GM12874 (cell line): ENCODE measurements around the gene ARFGEF2.

Source experiments
- TF ChIP-seq, protein P1 (sequence below): IDR thresholded peaks from 2 replicates; pipeline ENCODE4 v1.5.1; 2011; ENCODE audit warnings: low read depth, mild to moderate bottlenecking, control low read depth, low read length, moderate library complexity; ENCODE audit not compliant: insufficient read depth

Gene ARFGEF2

DNA sequence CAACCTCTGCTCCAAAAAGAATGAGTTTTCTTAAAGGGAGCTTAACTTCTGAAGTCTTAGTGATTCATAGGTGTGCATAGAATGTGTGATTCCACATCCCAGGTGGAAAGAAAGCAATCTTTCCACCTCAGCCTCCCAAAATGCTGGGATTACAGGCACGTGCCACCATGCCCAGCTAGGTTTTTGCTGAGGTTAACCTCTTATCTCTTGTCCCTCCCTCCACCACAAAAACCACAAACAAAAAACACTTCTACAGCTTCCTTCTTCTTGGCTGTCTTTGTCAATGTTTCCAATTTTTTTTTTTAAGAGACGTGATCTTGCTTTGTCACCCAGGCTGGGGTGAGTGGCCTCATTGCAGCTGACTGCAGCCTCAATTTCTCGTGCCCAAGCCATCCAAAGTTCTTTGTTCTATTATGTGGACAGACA lies 116.5 kb downstream of the ARFGEF2 start:
- TF ChIP-seq, protein P1, sequence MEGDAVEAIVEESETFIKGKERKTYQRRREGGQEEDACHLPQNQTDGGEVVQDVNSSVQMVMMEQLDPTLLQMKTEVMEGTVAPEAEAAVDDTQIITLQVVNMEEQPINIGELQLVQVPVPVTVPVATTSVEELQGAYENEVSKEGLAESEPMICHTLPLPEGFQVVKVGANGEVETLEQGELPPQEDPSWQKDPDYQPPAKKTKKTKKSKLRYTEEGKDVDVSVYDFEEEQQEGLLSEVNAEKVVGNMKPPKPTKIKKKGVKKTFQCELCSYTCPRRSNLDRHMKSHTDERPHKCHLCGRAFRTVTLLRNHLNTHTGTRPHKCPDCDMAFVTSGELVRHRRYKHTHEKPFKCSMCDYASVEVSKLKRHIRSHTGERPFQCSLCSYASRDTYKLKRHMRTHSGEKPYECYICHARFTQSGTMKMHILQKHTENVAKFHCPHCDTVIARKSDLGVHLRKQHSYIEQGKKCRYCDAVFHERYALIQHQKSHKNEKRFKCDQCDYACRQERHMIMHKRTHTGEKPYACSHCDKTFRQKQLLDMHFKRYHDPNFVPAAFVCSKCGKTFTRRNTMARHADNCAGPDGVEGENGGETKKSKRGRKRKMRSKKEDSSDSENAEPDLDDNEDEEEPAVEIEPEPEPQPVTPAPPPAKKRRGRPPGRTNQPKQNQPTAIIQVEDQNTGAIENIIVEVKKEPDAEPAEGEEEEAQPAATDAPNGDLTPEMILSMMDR, result no peak

DNA sequence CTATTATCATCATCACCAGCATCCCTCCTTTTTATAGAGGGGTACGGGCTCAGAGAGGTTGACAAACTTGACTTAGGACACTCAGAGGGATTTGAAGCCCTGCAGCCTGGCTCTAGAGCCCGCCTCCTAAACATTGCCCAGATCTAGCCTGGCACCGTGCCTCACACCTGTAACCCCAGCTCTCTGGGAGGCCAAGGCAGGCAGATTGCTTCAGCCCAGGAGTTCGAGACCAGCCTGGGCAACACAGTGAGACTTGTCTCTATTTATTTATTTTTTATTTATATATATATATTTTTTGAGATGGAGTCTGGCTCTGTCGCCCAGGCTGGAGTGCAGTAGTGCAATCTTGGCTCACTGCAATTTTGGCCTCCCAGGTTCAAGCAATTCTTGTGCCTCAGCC lies 118.3 kb downstream of the ARFGEF2 start:
- TF ChIP-seq, protein P1, result no peak

GRCh38 chr20:49043000-49043399 lies 121.5 kb downstream of the ARFGEF2 start:
- TF ChIP-seq, protein P1, result no peak

- TF ChIP-seq, protein P1, result no peak
These were observed 124.1 kb downstream of the ARFGEF2 start for GRCh38 chr20:49045440-49046086.

DNA sequence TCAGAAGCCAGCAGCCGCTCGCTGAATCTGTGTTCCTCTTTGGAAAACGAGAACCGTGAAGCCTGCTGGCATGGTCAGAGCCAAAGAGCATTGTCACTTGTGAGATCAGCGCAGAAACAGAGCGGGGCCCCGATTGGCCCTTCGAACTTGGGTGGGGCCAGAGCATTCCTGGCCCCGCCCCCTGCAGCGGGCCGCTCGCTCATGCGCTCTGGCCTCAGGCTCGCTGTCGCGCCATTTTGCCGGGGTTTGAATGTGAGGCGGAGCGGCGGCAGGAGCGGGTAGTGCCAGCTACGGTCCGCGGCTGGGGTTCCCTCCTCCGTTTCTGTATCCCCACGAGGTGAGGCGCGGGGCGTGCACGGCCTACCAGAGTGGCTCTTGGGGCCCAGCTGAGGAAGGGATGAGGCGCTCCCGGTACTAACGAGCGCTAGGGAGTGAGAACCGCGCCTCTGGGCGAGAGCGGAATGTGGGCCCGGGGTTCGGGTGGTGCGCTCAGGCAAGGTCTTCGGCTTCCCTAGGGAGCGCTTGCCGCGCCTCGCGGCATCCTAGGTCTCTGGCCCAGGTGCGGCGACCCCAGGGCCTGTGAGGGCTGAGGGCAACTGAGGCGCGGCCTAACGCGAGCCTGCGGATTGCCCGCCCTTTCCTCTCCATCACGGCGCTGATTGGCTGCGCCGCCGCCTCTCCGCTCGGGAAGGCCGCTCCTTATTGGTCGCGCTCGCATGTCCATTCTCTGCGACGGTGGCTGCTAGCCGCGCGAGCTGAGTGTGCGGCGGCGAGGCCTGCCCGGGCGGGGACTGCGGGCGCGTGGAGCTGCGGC lies 124.8 kb downstream of the ARFGEF2 start, which contains the start of gene CSE1L:
CSE1L (plus strand) TSS at position 226 of the 814 bp plus-strand sequence. CDS start 12,152 bp downstream, outside the sequence.
- TF ChIP-seq, protein P1, result no peak

GRCh38 chr20:49052334-49052733 lies 130.8 kb downstream of the ARFGEF2 start:
- TF ChIP-seq, protein P1, result no peak

DNA sequence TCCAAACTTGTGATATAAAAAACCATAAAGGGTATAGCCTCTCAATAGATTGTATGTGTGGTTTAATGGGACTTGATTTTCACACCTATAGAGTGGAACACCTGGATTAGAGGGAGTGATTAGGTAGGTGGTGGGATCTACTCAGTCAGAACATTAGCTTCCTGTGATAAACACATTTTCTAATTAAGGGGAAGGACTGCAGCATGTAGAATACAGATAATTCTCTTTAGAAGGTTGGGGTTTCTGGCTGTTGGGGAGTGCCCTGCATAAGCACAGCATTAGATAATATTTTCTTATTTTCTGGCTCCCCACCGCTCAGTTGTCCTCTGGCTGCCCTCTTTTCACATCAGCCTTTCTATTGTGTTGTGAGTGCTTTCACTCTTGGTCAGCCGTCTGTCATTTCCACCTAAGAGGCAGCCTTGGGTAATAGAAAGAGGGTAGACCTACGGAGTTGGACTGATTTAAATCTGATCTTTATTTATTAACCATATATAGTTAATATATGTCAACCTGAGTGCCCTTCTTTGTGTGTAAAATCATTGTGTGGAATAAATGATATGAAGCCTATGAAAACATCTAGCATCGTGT lies 132.6 kb downstream of the ARFGEF2 start:
- TF ChIP-seq, protein P1, result no peak
